Stimulated activated naive B cell treated with anti-CD40 and anti-IgM and Interleukin-4, amounts not matched to agents 10 μg/mL and 1 μg/mL and 100 μg/mL, for 72 hours (primary cell): ENCODE results near the gene CETP.

Experiments used
- ATAC-seq, 2 donors: fragments of 150-1000 bp; cut with Tn5 transposase; replicated peaks; 2 replicates each; pipeline ENCODE4 v1.10.0; 2021; ENCODE audit warnings: moderate library complexity in 1 of 2
- DNase-seq: peaks from one replicate; pipeline ENCODE4 v3.0.0; 2021
- H3K27ac Mint-ChIP-seq: one replicate; pipeline ENCODE4 v1.8.0; 2022; ENCODE audit warnings: mild to moderate bottlenecking, mixed read lengths
- H3K27me3 Mint-ChIP-seq, 2 donors: one replicate each; pipeline ENCODE4 v1.8.0; 2022; ENCODE audit warnings: mixed read lengths in 2 of 2
- H3K36me3 Mint-ChIP-seq, 2 donors: one replicate each; pipeline ENCODE4 v1.8.0; 2022; ENCODE audit warnings: mixed read lengths in 2 of 2, mild to moderate bottlenecking in 1 of 2
- H3K4me1 Mint-ChIP-seq, 2 donors: one replicate each; pipeline ENCODE4 v1.8.0; 2022; ENCODE audit warnings: mixed read lengths in 2 of 2, mild to moderate bottlenecking in 1 of 2
- H3K4me3 Mint-ChIP-seq, 2 donors: one replicate each; pipeline ENCODE4 v1.8.0; 2022; ENCODE audit warnings: mild to moderate bottlenecking in 2 of 2, mixed read lengths in 2 of 2, moderate library complexity in 1 of 2
- H3K9me3 Mint-ChIP-seq, 2 donors: one replicate each; pipeline ENCODE4 v1.8.0; 2022; ENCODE audit warnings: mixed read lengths in 2 of 2, mild to moderate bottlenecking in 1 of 2

The CETP gene

GRCh38 chr16:57028086-57028485, 66.3 kb downstream of the CETP start:
- peaks cover 4% of the 10 kb centered on the region in 2 donors for H3K9me3 Mint-ChIP-seq
- no peaks in the 10 kb centered on the region for H3K27me3 Mint-ChIP-seq
- no peak for ATAC-seq
- H3K4me1 Mint-ChIP-seq: peaks cover 25 to 35% of the 10 kb centered on the region in 2 donors
- DNase-seq: no peak
- no peak overlapping the region for H3K4me3 Mint-ChIP-seq
- no peak overlapping the region for H3K27ac Mint-ChIP-seq
- peaks cover 77 to 87% of the 10 kb centered on the region in 2 donors for H3K36me3 Mint-ChIP-seq

- ATAC-seq: no peak
- peaks cover 4% of the 10 kb centered on the region in 2 donors for H3K9me3 Mint-ChIP-seq
- H3K4me3 Mint-ChIP-seq: peak overlapping the region in 1 of 2 donors; percentile 38
- peaks cover 73 to 86% of the 10 kb centered on the region in 2 donors for H3K36me3 Mint-ChIP-seq
- H3K27ac Mint-ChIP-seq: peak overlapping the region; percentile 79
- H3K27me3 Mint-ChIP-seq: no peaks in the 10 kb centered on the region
- DNase-seq: no peak
- H3K4me1 Mint-ChIP-seq: peaks cover 17 to 31% of the 10 kb centered on the region in 2 donors
These were observed 67.7 kb downstream of the CETP start for GRCh38 chr16:57029161-57030160.

- no peak for ATAC-seq
- peak overlapping the region; percentile 26 for H3K27ac Mint-ChIP-seq
- peak overlapping the region; percentile 2 to 38 for H3K4me3 Mint-ChIP-seq
- peaks cover 18 to 35% of the 10 kb centered on the region in 2 donors for H3K4me1 Mint-ChIP-seq
- peaks cover 4% of the 10 kb centered on the region in 2 donors for H3K9me3 Mint-ChIP-seq
- no peaks in the 10 kb centered on the region for H3K27me3 Mint-ChIP-seq
- DNase-seq: no peak
- H3K36me3 Mint-ChIP-seq: peaks cover 73 to 86% of the 10 kb centered on the region in 2 donors
These were observed 68.7 kb downstream of the CETP start for GRCh38 chr16:57030346-57030902.

- DNase-seq (no peak), ATAC-seq (no peak)
- Mint-ChIP-seq H3K27me3 (no peaks in the 10 kb centered on the region), H3K27ac (peak overlapping the region; percentile 77), H3K9me3 (peaks cover 4% of the 10 kb centered on the region in 2 donors), H3K36me3 (peaks cover 71 to 86% of the 10 kb centered on the region in 2 donors), H3K4me3 (no peak overlapping the region), H3K4me1 (peaks cover 20 to 38% of the 10 kb centered on the region in 2 donors)
These were observed 69.4 kb downstream of the CETP start for GRCh38 chr16:57031156-57031555.

GRCh38 chr16:57032346-57032745, 70.6 kb downstream of the CETP start:
- no peak for ATAC-seq

GRCh38 chr16:57032931-57033330, 71.2 kb downstream of the CETP start:
- no peak overlapping the region for H3K4me3 Mint-ChIP-seq
- no peak for ATAC-seq
- peaks cover 67 to 85% of the 10 kb centered on the region in 2 donors for H3K36me3 Mint-ChIP-seq
- H3K27me3 Mint-ChIP-seq: no peaks in the 10 kb centered on the region
- H3K27ac Mint-ChIP-seq: peak overlapping the region; percentile 31
- peaks cover 4% of the 10 kb centered on the region in 2 donors for H3K9me3 Mint-ChIP-seq
- H3K4me1 Mint-ChIP-seq: peaks cover 26 to 51% of the 10 kb centered on the region in 2 donors
- DNase-seq: no peak

More at GRCh38 chr16:57032346-57032745, 70.6 kb downstream of the CETP start:
- H3K27me3 Mint-ChIP-seq: no peaks in the 10 kb centered on the region
- H3K27ac Mint-ChIP-seq: no peak overlapping the region
- H3K36me3 Mint-ChIP-seq: peaks cover 66 to 86% of the 10 kb centered on the region in 2 donors
- peaks cover 25 to 45% of the 10 kb centered on the region in 2 donors for H3K4me1 Mint-ChIP-seq
- H3K4me3 Mint-ChIP-seq: no peak overlapping the region
- no peak for DNase-seq
- H3K9me3 Mint-ChIP-seq: peaks cover 4% of the 10 kb centered on the region in 2 donors
